ENCODE data around the gene LAMTOR4.

DNA sequence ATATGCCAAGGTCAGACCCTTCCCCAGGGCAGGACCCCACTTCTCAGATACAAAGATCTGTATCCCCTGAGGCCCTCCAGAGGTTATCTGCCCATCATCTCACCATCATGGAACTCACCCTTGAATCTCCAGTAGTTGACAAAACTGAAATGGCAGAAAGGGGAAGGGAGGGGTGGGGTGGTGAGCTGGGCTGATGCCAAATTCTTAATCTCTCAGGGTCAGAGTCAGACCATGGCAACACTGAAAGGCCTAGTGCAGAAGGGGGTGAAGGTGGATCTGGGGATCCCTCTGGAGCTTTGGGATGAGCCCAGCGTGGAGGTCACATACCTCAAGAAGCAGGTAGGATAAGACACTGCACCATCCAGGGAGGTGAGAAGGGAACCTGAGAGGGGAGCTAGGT, 26.1 kb upstream of the LAMTOR4 start:
- TF ChIP-seq, protein P1, sequence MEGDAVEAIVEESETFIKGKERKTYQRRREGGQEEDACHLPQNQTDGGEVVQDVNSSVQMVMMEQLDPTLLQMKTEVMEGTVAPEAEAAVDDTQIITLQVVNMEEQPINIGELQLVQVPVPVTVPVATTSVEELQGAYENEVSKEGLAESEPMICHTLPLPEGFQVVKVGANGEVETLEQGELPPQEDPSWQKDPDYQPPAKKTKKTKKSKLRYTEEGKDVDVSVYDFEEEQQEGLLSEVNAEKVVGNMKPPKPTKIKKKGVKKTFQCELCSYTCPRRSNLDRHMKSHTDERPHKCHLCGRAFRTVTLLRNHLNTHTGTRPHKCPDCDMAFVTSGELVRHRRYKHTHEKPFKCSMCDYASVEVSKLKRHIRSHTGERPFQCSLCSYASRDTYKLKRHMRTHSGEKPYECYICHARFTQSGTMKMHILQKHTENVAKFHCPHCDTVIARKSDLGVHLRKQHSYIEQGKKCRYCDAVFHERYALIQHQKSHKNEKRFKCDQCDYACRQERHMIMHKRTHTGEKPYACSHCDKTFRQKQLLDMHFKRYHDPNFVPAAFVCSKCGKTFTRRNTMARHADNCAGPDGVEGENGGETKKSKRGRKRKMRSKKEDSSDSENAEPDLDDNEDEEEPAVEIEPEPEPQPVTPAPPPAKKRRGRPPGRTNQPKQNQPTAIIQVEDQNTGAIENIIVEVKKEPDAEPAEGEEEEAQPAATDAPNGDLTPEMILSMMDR (IDR thresholded peaks at IDR 0.05; ENCODE audit: insufficient read depth, low read length), result no peak
- TF ChIP-seq POLR2AphosphoS5 (IDR thresholded peaks at IDR 0.05; ENCODE audit: low read depth) (no peak), GABPA (IDR thresholded peaks at IDR 0.05; ENCODE audit: low read depth) (no peak)
- TF ChIP-seq, protein P2, sequence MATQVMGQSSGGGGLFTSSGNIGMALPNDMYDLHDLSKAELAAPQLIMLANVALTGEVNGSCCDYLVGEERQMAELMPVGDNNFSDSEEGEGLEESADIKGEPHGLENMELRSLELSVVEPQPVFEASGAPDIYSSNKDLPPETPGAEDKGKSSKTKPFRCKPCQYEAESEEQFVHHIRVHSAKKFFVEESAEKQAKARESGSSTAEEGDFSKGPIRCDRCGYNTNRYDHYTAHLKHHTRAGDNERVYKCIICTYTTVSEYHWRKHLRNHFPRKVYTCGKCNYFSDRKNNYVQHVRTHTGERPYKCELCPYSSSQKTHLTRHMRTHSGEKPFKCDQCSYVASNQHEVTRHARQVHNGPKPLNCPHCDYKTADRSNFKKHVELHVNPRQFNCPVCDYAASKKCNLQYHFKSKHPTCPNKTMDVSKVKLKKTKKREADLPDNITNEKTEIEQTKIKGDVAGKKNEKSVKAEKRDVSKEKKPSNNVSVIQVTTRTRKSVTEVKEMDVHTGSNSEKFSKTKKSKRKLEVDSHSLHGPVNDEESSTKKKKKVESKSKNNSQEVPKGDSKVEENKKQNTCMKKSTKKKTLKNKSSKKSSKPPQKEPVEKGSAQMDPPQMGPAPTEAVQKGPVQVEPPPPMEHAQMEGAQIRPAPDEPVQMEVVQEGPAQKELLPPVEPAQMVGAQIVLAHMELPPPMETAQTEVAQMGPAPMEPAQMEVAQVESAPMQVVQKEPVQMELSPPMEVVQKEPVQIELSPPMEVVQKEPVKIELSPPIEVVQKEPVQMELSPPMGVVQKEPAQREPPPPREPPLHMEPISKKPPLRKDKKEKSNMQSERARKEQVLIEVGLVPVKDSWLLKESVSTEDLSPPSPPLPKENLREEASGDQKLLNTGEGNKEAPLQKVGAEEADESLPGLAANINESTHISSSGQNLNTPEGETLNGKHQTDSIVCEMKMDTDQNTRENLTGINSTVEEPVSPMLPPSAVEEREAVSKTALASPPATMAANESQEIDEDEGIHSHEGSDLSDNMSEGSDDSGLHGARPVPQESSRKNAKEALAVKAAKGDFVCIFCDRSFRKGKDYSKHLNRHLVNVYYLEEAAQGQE (IDR thresholded peaks at IDR 0.05; ENCODE audit: insufficient replicate concordance, low read depth), result no peak

Measured in HL-60 (cell line).